NCI-H1417 treated with DMSO at 0.1 percent for 48 hours (cell line): ENCODE results near the gene CASQ2.

ENCODE experiments used
- DNase-seq: peaks from one replicate; lab custom pipeline; 2025; lab: John Stamatoyannopoulos, UW

CASQ2 gene

GRCh38 chr1:115661157-115661556 lies 107.4 kb downstream of the CASQ2 start:
- no peak for DNase-seq

- no peak for DNase-seq
These were observed 108.4 kb downstream of the CASQ2 start for GRCh38 chr1:115660151-115660550.

GRCh38 chr1:115658646-115659045 lies 109.9 kb downstream of the CASQ2 start:
- DNase-seq: no peak

GRCh38 chr1:115656461-115657077 lies 111.9 kb downstream of the CASQ2 start:
- no peak for DNase-seq

GRCh38 chr1:115655916-115656315 lies 112.6 kb downstream of the CASQ2 start:
- no peak for DNase-seq

- DNase-seq: no peak
These were observed 113.2 kb downstream of the CASQ2 start for GRCh38 chr1:115655306-115655663.

GRCh38 chr1:115654663-115655305 lies 113.7 kb downstream of the CASQ2 start:
- DNase-seq: no peak

- no peak for DNase-seq
These were observed 114.4 kb downstream of the CASQ2 start for GRCh38 chr1:115654125-115654524.

GRCh38 chr1:115652236-115652788 lies 116.2 kb downstream of the CASQ2 start:
- no peak for DNase-seq

GRCh38 chr1:115651391-115651790 lies 117.1 kb downstream of the CASQ2 start:
- no peak for DNase-seq

GRCh38 chr1:115650961-115651360 lies 117.6 kb downstream of the CASQ2 start:
- DNase-seq: no peak
